A673 (cell line): ENCODE measurements around the gene RNU1-1. TPM values are rescaled to one million over a fixed set of nuclear protein-coding genes. Genes with fewer than 3 reads are reported as not detected.
"Not testable (repeated sequence)": the region's sequence is repeated elsewhere in the genome, so short reads cannot be mapped to it uniquely, and the experiment has no call there.

ENCODE experiments used
- BruUV-seq: library from RNA; stranded (reverse); fragments of 400-500 nt; replicated peaks from 2 replicates; lab custom pipeline; 2021; lab: Mats Ljungman, UMichigan
- CTCF ChIA-PET: fragments of 300-600 bp; sonication (Branson Sonifier 250); formaldehyde crosslinking; loops from one replicate; lab custom pipeline; 2022; ENCODE audit warnings: antibody characterized with exemption; lab: Charles Lee
- POLR2A ChIA-PET: fragments of 300-600 bp; sonication (Branson Sonifier 250); formaldehyde crosslinking; loops from one replicate; lab custom pipeline; 2022; ENCODE audit warnings: antibody characterized with exemption; ENCODE audit not compliant: low non-redundant PET; lab: Charles Lee
- DNase-seq: peaks from one replicate; pipeline ENCODE4 v3.0.0-alpha.2; 2015; ENCODE audit warnings: low spot score
- H3K27ac ChIP-seq: fragments of 200-600 bp; sonication (generic); 2 replicates; pipeline ENCODE4 v1.5.1; 2016; ENCODE audit warnings: mixed run types, low read depth, mild to moderate bottlenecking, mixed read lengths, antibody characterized with exemption, low read length; ENCODE audit not compliant: poor library complexity, severe bottlenecking
- H3K27me3 ChIP-seq: fragments of 200-600 bp; sonication (generic); replicated peaks from 2 replicates; pipeline ENCODE4 v1.6.1; 2017; ENCODE audit warnings: mixed run types, low read depth, mild to moderate bottlenecking, mixed read lengths, antibody characterized with exemption, low read length; ENCODE audit not compliant: insufficient read depth, poor library complexity
- H3K36me3 ChIP-seq: fragments of 200-600 bp; sonication (generic); 2 replicates; pipeline ENCODE4 v1.6.1; 2016; ENCODE audit warnings: mixed run types, mild to moderate bottlenecking, mixed read lengths, antibody characterized with exemption, low read length; ENCODE audit not compliant: insufficient read depth, poor library complexity, severe bottlenecking
- H3K4me1 ChIP-seq: fragments of 200-600 bp; sonication (generic); 2 replicates; pipeline ENCODE4 v1.6.1; 2017; ENCODE audit warnings: mixed run types, mild to moderate bottlenecking, mixed read lengths, antibody characterized with exemption, low read length; ENCODE audit not compliant: insufficient read depth, poor library complexity, severe bottlenecking
- H3K4me3 ChIP-seq: fragments of 200-600 bp; sonication (generic); 2 replicates; pipeline ENCODE4 v1.5.1; 2016; ENCODE audit warnings: low read depth, mixed run types, mild to moderate bottlenecking, mixed read lengths, low read length; ENCODE audit not compliant: poor library complexity, severe bottlenecking
- H3K9me3 ChIP-seq: fragments of 200-600 bp; sonication (generic); 2 replicates; pipeline ENCODE4 v1.6.1; 2016; ENCODE audit warnings: mixed run types, low read depth, mild to moderate bottlenecking, mixed read lengths, antibody characterized with exemption, low read length; ENCODE audit not compliant: poor library complexity, severe bottlenecking
- EZH2 ChIP-seq: fragments of 200-600 bp; sonication (generic); IDR thresholded peaks from 2 replicates; pipeline ENCODE4 v1.6.1; 2017; ENCODE audit warnings: borderline replicate concordance, low read depth, mild to moderate bottlenecking, mixed read lengths, antibody characterized with exemption, low read length; ENCODE audit not compliant: poor library complexity, severe bottlenecking
- intact Hi-C: fragments of 100-400 bp; cut with micrococcal nuclease; formaldehyde crosslinking; loops from one replicate; pipeline ENCODE4 v1.10.0; 2022; ENCODE audit not compliant: unreplicated experiment
- total RNA-seq: library from RNA; stranded (reverse); gene quantifications from 2 replicates; pipeline ENCODE4 v1.2.3, GENCODE V29; 2021
- TF ChIP-seq, protein P1 (sequence below): fragments of 300-800, 200-600 bp; sonication (generic); conservative IDR thresholded peaks from 2 replicates; pipeline ENCODE4 v1.5.1; 2017; ENCODE audit warnings: low read depth, mild to moderate bottlenecking, antibody characterized with exemption, low read length, moderate library complexity, mixed read lengths

RNU1-1 gene
- total RNA-seq, 1 experiment from 2014 or later, result 1,866 TPM

DNA sequence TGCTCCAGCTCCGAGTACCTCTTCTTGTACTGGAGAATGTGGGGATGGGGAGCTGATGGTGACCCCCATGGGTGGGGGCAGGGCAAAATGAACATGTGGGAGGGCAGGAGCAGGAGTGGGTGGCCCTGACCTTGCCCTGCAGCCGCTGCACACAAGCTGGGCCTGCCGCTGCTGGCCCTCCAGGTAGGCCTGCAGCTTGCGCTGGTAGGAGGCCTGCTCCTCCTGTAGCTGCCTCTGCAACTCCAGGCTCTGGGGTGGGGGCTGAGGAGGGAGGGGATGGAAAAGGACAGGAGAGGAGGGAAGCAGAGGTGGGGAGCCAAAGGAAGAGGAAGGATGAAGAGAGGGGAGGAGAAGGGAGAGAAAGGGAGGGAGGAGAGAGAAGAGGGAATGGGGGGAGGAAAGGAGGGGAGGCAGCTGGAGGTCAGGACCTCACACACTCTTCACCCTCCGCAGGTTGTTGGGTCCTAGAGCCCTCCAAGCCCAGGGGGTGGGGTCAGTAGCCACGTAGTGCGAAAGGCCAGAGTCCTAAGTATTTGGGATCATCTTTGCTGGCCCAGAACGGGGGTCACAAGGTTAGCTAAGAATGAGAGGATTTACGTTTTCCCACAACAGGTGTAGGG, 22.9 kb downstream of the RNU1-1 start:
- H3K4me3 ChIP-seq, result no peak overlapping the region
- H3K27ac ChIP-seq, result no peak overlapping the region
- ChIA-PET POLR2A (no interaction called here), CTCF (no interaction called here)
- no peaks in the 10 kb centered on the region for H3K4me1 ChIP-seq
- DNase-seq, result no peak
- H3K27me3 ChIP-seq, result no peaks in the 10 kb centered on the region
- TF ChIP-seq EZH2, result no peak
- TF ChIP-seq, protein P1, sequence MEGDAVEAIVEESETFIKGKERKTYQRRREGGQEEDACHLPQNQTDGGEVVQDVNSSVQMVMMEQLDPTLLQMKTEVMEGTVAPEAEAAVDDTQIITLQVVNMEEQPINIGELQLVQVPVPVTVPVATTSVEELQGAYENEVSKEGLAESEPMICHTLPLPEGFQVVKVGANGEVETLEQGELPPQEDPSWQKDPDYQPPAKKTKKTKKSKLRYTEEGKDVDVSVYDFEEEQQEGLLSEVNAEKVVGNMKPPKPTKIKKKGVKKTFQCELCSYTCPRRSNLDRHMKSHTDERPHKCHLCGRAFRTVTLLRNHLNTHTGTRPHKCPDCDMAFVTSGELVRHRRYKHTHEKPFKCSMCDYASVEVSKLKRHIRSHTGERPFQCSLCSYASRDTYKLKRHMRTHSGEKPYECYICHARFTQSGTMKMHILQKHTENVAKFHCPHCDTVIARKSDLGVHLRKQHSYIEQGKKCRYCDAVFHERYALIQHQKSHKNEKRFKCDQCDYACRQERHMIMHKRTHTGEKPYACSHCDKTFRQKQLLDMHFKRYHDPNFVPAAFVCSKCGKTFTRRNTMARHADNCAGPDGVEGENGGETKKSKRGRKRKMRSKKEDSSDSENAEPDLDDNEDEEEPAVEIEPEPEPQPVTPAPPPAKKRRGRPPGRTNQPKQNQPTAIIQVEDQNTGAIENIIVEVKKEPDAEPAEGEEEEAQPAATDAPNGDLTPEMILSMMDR, result no peak
- no peaks in the 10 kb centered on the region for H3K36me3 ChIP-seq
- BruUV-seq, result no TSS peak
- intact Hi-C loops, result no loop called here
- no peaks in the 10 kb centered on the region for H3K9me3 ChIP-seq

DNA sequence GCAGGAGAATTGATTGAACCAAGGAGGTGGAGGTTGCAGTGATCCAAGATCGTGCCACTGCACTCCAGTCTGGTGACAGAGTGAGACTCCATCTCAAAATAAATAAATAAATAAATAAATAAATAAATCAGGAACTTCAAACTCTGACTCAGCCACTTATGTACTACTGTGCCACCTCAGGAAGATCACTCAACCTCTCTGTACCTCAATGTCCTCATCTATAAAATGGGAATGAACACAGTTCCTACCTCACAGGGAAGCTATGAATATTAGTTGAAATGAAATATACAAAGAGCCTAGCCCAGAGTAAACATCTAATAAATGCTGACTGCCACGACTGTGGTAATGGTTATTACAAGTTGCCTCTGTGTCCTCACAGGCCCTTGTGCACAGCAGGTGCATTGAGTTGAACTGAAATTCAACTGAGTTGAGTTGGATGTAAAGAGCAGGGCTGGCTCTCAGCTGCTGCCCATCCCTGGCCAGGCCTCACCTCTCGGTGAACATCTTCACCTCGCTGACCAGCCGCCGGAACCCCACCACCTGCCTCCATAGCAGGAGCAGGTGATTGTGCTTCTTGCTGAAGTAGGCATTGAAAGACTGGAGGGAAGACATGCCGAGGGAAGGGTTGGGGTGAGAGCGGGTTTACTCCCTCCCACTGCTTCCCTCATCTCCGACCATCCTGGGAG, 24.7 kb downstream of the RNU1-1 start:
- CTCF ChIA-PET, result interaction anchor here (0.6 kb wide), 1 partner anchor 488 kb away, joined by 9 read pairs; no protein-coding TSS in a partner anchor
- DNase-seq, BruUV-seq: not testable (repeated sequence)

DNA sequence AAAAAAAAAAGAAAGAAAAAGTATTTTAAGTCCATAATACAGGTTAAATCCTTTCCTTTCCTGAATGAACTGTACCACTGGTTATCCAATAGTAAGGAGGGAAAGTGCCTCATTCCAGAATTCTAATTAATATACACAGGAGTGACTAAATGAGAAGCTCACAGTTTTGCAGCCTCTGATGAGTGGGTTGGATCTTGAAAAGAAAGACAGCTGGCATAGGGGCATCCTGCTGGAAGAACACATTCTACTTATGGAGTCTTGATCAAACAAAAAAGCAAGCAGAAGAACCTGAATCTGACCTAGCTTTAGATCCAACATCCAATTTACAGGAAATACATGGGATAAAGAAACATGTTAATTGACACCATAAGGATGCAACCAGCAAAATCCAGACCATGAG, 27.1 kb downstream of the RNU1-1 start:
- CTCF ChIA-PET, POLR2A ChIA-PET, H3K9me3 ChIP-seq, H3K27me3 ChIP-seq, H3K4me1 ChIP-seq, H3K4me3 ChIP-seq, H3K27ac ChIP-seq, intact Hi-C loops, H3K36me3 ChIP-seq, DNase-seq, BruUV-seq: not testable (repeated sequence)

More for the DNA sequence above, 24.7 kb downstream of the RNU1-1 start:
- H3K27me3 ChIP-seq, H3K9me3 ChIP-seq, H3K36me3 ChIP-seq, H3K27ac ChIP-seq, intact Hi-C loops, H3K4me3 ChIP-seq, H3K4me1 ChIP-seq, POLR2A ChIA-PET: not testable (repeated sequence)

DNA sequence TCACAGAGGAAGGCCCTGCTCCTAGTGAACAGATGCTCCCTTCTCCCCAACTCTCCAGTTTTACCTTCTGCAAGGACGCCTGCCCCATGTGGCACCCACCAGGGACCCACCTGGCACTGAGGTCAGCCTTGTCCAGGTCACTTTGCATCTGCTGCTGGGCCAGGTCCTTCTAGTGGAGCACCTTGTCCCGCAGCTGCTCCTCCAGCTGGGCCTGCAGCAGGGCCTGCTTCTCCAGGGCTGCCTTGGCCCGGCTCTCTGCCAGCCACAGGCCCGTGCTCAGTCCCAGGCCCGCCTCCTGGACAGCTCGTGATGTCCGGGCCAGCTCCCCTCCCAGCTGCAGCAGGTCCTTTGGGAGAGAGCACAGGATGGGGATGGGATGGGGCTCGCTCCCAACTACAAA, 27.8 kb downstream of the RNU1-1 start:
- CTCF ChIA-PET, H3K9me3 ChIP-seq, H3K4me1 ChIP-seq, H3K36me3 ChIP-seq, H3K27me3 ChIP-seq, intact Hi-C loops, DNase-seq, H3K4me3 ChIP-seq, H3K27ac ChIP-seq, POLR2A ChIA-PET, BruUV-seq: not testable (repeated sequence)
